K562 (cell line): ENCODE results near the gene POMC.

Experiments
- BMI1 ChIP-seq: fragments of 150-350 bp; IDR thresholded peaks from 2 replicates; pipeline ENCODE4 v1.6.1; 2014; ENCODE audit warnings: low read length
- CTCF ChIP-seq, 3 experiments: IDR thresholded peaks in 2 of 3; conservative IDR thresholded peaks in 1 of 3; 2 replicates each; pipeline ENCODE4 v1.5.1; 2011 to 2012; ENCODE audit warnings: low read length in 3 of 3, mild to moderate bottlenecking in 3 of 3, control low read depth in 2 of 3, improper control_type of control experiment in 1 of 3, inconsistent platforms in 1 of 3, low read depth in 1 of 3, mixed read lengths in 1 of 3, moderate library complexity in 1 of 3; ENCODE audit not compliant: insufficient read depth in 2 of 3
- EP300 ChIP-seq: IDR thresholded peaks from 2 replicates; pipeline ENCODE4 v1.6.1; 2012; ENCODE audit warnings: low read length, improper control_type of control experiment
- FOXM1 ChIP-seq, 2 experiments: fragments of 450-650 bp in 1 of 2; sonication (generic) in 1 of 2; formaldehyde crosslinking in 1 of 2; IDR thresholded peaks; 2 replicates each; pipeline versions ENCODE4 v1.6.1 to v1.9.0; 2017 to 2022; ENCODE audit warnings: low read depth in 2 of 2, mild to moderate bottlenecking in 2 of 2, missing genetic modification reagents in 1 of 2, moderate library complexity in 1 of 2
- MAFF ChIP-seq: IDR thresholded peaks from 2 replicates; pipeline ENCODE4 v1.6.1; 2012; ENCODE audit warnings: low read length, improper control_type of control experiment
- RBM34 ChIP-seq: fragments of 200-400 bp; formaldehyde crosslinking; IDR thresholded peaks from 2 replicates; pipeline ENCODE4 v1.6.1; 2018; ENCODE audit warnings: low read length, borderline replicate concordance; ENCODE audit not compliant: insufficient read depth
- SREBF2 ChIP-seq: sonication (generic); formaldehyde crosslinking; IDR thresholded peaks from 2 replicates; pipeline ENCODE4 v1.4.0; 2020; ENCODE audit warnings: mild to moderate bottlenecking, missing genetic modification reagents
- ZKSCAN8 ChIP-seq: fragments of 200-800 bp; sonication (Bioruptor generic); IDR thresholded peaks from 2 replicates; pipeline ENCODE4 v1.6.1; 2016; ENCODE audit warnings: missing genetic modification characterization, missing compliant biosample characterization
- ZNF830 ChIP-seq: fragments of 250-450 bp; sonication (Bioruptor Pico); IDR thresholded peaks from 2 replicates; pipeline ENCODE4 v1.5.0; 2021; ENCODE audit warnings: mild to moderate bottlenecking

GRCh38 chr2:25204190-25204838, 35.9 kb upstream of the POMC start:
- TF ChIP-seq BMI1 = no peak
- no peak for TF ChIP-seq CTCF (IDR thresholded peaks at IDR 0.05 in 2 of 3, conservative IDR thresholded peaks at IDR 0.05 in 1 of 3; ENCODE audit: insufficient read depth in 2 of 3, low read depth in 1 of 3, low read length in 3 of 3)
- no peak for TF ChIP-seq FOXM1 (IDR thresholded peaks at IDR 0.05; ENCODE audit: low read depth)
- TF ChIP-seq FOXM1 (CRISPR knock-in tag; IDR thresholded peaks at IDR 0.05; ENCODE audit: low read depth) = no peak
- TF ChIP-seq MAFF = no peak
- no peak for TF ChIP-seq ZNF830 (CRISPR knock-in tag)
- no peak for TF ChIP-seq SREBF2 (CRISPR knock-in tag)
- no peak for TF ChIP-seq RBM34
- TF ChIP-seq EP300 = no peak
- no peak for TF ChIP-seq ZKSCAN8 (CRISPR knock-in tag)
